Measurements from ENCODE around the gene PPP1R7.

The PPP1R7 gene

GRCh38 chr2:241149925-241150659, at the start of gene PPP1R7 (continued):
- TF ChIP-seq, protein P1, sequence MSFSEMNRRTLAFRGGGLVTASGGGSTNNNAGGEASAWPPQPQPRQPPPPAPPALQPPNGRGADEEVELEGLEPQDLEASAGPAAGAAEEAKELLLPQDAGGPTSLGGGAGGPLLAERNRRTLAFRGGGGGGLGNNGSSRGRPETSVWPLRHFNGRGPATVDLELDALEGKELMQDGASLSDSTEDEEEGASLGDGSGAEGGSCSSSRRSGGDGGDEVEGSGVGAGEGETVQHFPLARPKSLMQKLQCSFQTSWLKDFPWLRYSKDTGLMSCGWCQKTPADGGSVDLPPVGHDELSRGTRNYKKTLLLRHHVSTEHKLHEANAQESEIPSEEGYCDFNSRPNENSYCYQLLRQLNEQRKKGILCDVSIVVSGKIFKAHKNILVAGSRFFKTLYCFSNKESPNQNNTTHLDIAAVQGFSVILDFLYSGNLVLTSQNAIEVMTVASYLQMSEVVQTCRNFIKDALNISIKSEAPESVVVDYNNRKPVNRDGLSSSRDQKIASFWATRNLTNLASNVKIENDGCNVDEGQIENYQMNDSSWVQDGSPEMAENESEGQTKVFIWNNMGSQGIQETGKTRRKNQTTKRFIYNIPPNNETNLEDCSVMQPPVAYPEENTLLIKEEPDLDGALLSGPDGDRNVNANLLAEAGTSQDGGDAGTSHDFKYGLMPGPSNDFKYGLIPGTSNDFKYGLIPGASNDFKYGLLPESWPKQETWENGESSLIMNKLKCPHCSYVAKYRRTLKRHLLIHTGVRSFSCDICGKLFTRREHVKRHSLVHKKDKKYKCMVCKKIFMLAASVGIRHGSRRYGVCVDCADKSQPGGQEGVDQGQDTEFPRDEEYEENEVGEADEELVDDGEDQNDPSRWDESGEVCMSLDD (tag by site-specific recombination; IDR thresholded peaks at IDR 0.05), result no peak
- TF ChIP-seq ZNF670 (tag by site-specific recombination; IDR thresholded peaks at IDR 0.05; ENCODE audit: low read depth) (no peak), ZNF677 (tag by site-specific recombination; IDR thresholded peaks at IDR 0.05) (0 out of 2 replicates have a peak, but pooled peaks have one; percentile 1), ZNF571 (tag by site-specific recombination; IDR thresholded peaks at IDR 0.05) (no peak), WT1 (tag by site-specific recombination; IDR thresholded peaks at IDR 0.05) (peak; percentile 33; the same call in 1 of the 2 replicates), TRIM28 (IDR thresholded peaks at IDR 0.05; ENCODE audit: borderline replicate concordance, low read length) (no peak; the same call in 1 of the 2 replicates), ZNF664 (tag by site-specific recombination; IDR thresholded peaks at IDR 0.05) (no peak), ZNF561 (tag by site-specific recombination; IDR thresholded peaks at IDR 0.05; ENCODE audit: borderline replicate concordance) (no peak), ZNF626 (tag by site-specific recombination; IDR thresholded peaks at IDR 0.05) (no peak), ZNF416 (tag by site-specific recombination; IDR thresholded peaks at IDR 0.05) (no peak), SALL2 (tag by site-specific recombination; IDR thresholded peaks at IDR 0.05; ENCODE audit: borderline replicate concordance) (no peak), ZNF2 (tag by site-specific recombination; IDR thresholded peaks at IDR 0.05) (peak; percentile 79; the same call in 1 of the 2 replicates), GLIS1 (tag by site-specific recombination; IDR thresholded peaks at IDR 0.05) (0 out of 2 replicates have a peak, but pooled peaks have one; percentile 16), KLF16 (tag by site-specific recombination; IDR thresholded peaks at IDR 0.05) (peak; percentile 32), ZNF140 (tag by site-specific recombination; IDR thresholded peaks at IDR 0.05) (no peak), ZFP37 (tag by site-specific recombination; IDR thresholded peaks at IDR 0.05) (peak; percentile 80; the same call in 1 of the 2 replicates), ZBTB48 (tag by site-specific recombination; IDR thresholded peaks at IDR 0.05) (no peak), ZNF658 (tag by site-specific recombination; IDR thresholded peaks at IDR 0.05) (no peak), ZNF311 (tag by site-specific recombination; IDR thresholded peaks at IDR 0.05; ENCODE audit: borderline replicate concordance) (no peak), ZBTB26 (tag by site-specific recombination; optimal IDR thresholded peaks at IDR 0.05) (peak; percentile 79), PRDM1 (tag by site-specific recombination; IDR thresholded peaks at IDR 0.05) (no peak), ZNF341 (tag by site-specific recombination; IDR thresholded peaks at IDR 0.05; ENCODE audit: low read depth) (peak; percentile 51; the same call in 1 of the 2 replicates), ZNF24 (tag by site-specific recombination; IDR thresholded peaks at IDR 0.05) (peak; percentile 87), GLI2 (tag by site-specific recombination; IDR thresholded peaks at IDR 0.05; ENCODE audit: borderline replicate concordance, low read depth) (no peak), KLF17 (tag by site-specific recombination; IDR thresholded peaks at IDR 0.05) (peak; percentile 81), KLF7 (tag by site-specific recombination; IDR thresholded peaks at IDR 0.05; ENCODE audit: borderline replicate concordance) (0 out of 2 replicates have a peak, but pooled peaks have one; percentile 44), KLF10 (tag by site-specific recombination; IDR thresholded peaks at IDR 0.05) (0 out of 2 replicates have a peak, but pooled peaks have one; percentile 17), ZSCAN30 (tag by site-specific recombination; IDR thresholded peaks at IDR 0.05) (peak; percentile 55), MZF1 (tag by site-specific recombination; IDR thresholded peaks at IDR 0.05; ENCODE audit: borderline replicate concordance) (peak; percentile 61; the same call in 1 of the 2 replicates), SP3 (tag by site-specific recombination; IDR thresholded peaks at IDR 0.05) (peak; percentile 64), EGR2 (tag by site-specific recombination; IDR thresholded peaks at IDR 0.05; ENCODE audit: low read depth) (no peak), ZNF274 (IDR thresholded peaks at IDR 0.05; ENCODE audit: low read length) (no peak), ZNF274 (tag by site-specific recombination; IDR thresholded peaks at IDR 0.05; ENCODE audit: borderline replicate concordance) (no peak), SETDB1 (IDR thresholded peaks at IDR 0.05; ENCODE audit: insufficient read length, low read length) (no peak), ZNF843 (tag by site-specific recombination; IDR thresholded peaks at IDR 0.05) (peak; percentile 50; the same call in 1 of the 2 replicates), ZNF121 (tag by site-specific recombination; IDR thresholded peaks at IDR 0.05) (peak; percentile 74), ZNF426 (tag by site-specific recombination; IDR thresholded peaks at IDR 0.05) (no peak), ZNF629 (tag by site-specific recombination; IDR thresholded peaks at IDR 0.05) (peak; percentile 64; the same call in 1 of the 2 replicates)
